Stimulated activated CD4-positive, alpha-beta T cell treated with anti-CD3 and anti-CD28 coated beads, Interleukin-2, amount 100 ng/mL, for 48 hours (primary cell): ENCODE results near the gene SPANXA1.
"Not testable (repeated sequence)": the region's sequence is repeated elsewhere in the genome, so short reads cannot be mapped to it uniquely, and the experiment has no call there.

Experiments
- DNase-seq, 2 donors: peaks; one replicate each; pipeline ENCODE4 v3.0.0-alpha.2; 2020

SPANXA1 gene

GRCh38 chrX:141584638-141585037, at the start of gene SPANXA1:
Gene SPANXA1 (minus strand): TSS chrX:141584738. CDS start chrX:141584678, 60 bp downstream.
- not testable (repeated sequence) for DNase-seq

GRCh38 chrX:141632124-141632523, 47.6 kb upstream of the SPANXA1 start:
- DNase-seq = no peak

GRCh38 chrX:141619336-141619735, 34.8 kb upstream of the SPANXA1 start:
- no peak for DNase-seq

GRCh38 chrX:141609111-141609510, 24.6 kb upstream of the SPANXA1 start:
- DNase-seq = no peak

- not testable (repeated sequence) for DNase-seq
These were observed 4.9 kb upstream of the SPANXA1 start, which contains the start of gene SPANXA2 for GRCh38 chrX:141589408-141589807. Gene SPANXA2 (plus strand): TSS chrX:141589708. CDS start chrX:141589768, 60 bp downstream.

- not testable (repeated sequence) for DNase-seq
These were observed 42.0 kb downstream of the SPANXA1 start for GRCh38 chrX:141542551-141542950.
